SK-N-MC (cell line): Measurements from ENCODE around the gene C2CD2.

Source experiments
- EZH2 ChIP-seq: fragments of 200-600 bp; sonication (generic); IDR thresholded peaks from one replicate; pipeline ENCODE4 v1.6.1; 2017; ENCODE audit warnings: antibody characterized with exemption
- POLR2AphosphoS5 ChIP-seq: IDR thresholded peaks from 2 replicates; pipeline ENCODE4 v1.6.1; 2012; ENCODE audit warnings: mild to moderate bottlenecking, low read depth, low read length, borderline replicate concordance

DNA sequence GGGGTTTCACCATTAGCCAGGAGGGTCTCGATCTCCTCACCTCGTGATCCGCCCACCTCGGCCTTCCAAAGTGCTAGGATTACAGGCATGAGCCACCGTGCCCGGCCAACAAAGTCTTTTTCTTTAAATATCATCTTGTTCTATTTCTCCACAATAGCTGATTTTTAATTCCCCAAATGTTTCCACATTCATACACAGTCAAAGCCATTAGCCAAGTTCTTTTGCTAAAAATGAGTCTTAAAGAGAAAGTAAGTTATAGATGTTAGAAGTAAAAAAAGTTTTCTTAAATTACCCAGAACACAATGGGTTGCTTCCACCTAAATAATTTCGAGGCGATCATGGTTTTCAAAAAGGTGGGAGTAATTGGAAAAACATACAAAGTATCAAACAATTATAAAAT is 30.6 kb downstream of the C2CD2 start:
- TF ChIP-seq EZH2 (no peak), POLR2AphosphoS5 (no peak)
